Ishikawa (cell line): ENCODE data around the gene ASF1A.

ENCODE experiments used
- CEBPB ChIP-seq: IDR thresholded peaks from 2 replicates; pipeline ENCODE4 v1.6.1; 2012
- EP300 ChIP-seq: IDR thresholded peaks from 2 replicates; pipeline ENCODE4 v1.6.1; 2012; ENCODE audit warnings: borderline replicate concordance
- FOXM1 ChIP-seq: IDR thresholded peaks from 2 replicates; pipeline ENCODE4 v1.6.1; 2012; ENCODE audit warnings: low read depth, borderline replicate concordance
- TAF1 ChIP-seq: IDR thresholded peaks from 2 replicates; pipeline ENCODE4 v1.6.1; 2012; ENCODE audit warnings: low read depth, mild to moderate bottlenecking
- TCF12 ChIP-seq: IDR thresholded peaks from 2 replicates; pipeline ENCODE4 v1.6.1; 2012; ENCODE audit warnings: low read depth
- ZBTB7A ChIP-seq: IDR thresholded peaks from 2 replicates; pipeline ENCODE4 v1.6.1; 2012; ENCODE audit warnings: low read depth
- TF ChIP-seq, protein P1 (sequence below): IDR thresholded peaks from 2 replicates; pipeline ENCODE4 v1.6.1; 2012
- TF ChIP-seq, protein P2 (sequence below): IDR thresholded peaks from 2 replicates; pipeline ENCODE4 v1.6.1; 2012; ENCODE audit warnings: low read depth, mild to moderate bottlenecking
- TF ChIP-seq, protein P3 (sequence below): IDR thresholded peaks from 2 replicates; pipeline ENCODE4 v1.6.1; 2012

DNA sequence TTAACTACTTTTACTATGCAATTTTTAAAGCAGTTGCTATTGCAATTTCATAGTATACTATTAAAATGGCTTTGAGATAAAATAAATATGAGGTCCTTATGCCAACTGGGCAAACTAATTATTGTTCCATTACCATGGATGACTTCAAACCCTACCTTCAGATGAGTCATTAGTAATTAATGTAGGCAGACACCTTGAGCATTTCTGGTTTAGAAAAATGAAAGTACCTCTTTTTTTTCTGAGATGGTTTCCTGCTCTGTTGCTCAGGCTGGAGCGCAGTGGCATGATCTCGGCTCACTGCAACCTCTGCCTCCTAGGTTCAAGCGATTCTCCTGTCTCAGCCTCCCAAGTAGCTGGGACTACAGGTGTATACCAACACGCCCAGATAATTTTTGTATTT is 11.9 kb downstream of the ASF1A start:
- TF ChIP-seq TAF1 (no peak), EP300 (no peak), CEBPB (no peak), TCF12 (no peak), ZBTB7A (no peak), FOXM1 (no peak)
- TF ChIP-seq, protein P1, sequence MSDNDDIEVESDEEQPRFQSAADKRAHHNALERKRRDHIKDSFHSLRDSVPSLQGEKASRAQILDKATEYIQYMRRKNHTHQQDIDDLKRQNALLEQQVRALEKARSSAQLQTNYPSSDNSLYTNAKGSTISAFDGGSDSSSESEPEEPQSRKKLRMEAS = no peak
- TF ChIP-seq, protein P2, sequence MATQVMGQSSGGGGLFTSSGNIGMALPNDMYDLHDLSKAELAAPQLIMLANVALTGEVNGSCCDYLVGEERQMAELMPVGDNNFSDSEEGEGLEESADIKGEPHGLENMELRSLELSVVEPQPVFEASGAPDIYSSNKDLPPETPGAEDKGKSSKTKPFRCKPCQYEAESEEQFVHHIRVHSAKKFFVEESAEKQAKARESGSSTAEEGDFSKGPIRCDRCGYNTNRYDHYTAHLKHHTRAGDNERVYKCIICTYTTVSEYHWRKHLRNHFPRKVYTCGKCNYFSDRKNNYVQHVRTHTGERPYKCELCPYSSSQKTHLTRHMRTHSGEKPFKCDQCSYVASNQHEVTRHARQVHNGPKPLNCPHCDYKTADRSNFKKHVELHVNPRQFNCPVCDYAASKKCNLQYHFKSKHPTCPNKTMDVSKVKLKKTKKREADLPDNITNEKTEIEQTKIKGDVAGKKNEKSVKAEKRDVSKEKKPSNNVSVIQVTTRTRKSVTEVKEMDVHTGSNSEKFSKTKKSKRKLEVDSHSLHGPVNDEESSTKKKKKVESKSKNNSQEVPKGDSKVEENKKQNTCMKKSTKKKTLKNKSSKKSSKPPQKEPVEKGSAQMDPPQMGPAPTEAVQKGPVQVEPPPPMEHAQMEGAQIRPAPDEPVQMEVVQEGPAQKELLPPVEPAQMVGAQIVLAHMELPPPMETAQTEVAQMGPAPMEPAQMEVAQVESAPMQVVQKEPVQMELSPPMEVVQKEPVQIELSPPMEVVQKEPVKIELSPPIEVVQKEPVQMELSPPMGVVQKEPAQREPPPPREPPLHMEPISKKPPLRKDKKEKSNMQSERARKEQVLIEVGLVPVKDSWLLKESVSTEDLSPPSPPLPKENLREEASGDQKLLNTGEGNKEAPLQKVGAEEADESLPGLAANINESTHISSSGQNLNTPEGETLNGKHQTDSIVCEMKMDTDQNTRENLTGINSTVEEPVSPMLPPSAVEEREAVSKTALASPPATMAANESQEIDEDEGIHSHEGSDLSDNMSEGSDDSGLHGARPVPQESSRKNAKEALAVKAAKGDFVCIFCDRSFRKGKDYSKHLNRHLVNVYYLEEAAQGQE = no peak
- TF ChIP-seq, protein P3, sequence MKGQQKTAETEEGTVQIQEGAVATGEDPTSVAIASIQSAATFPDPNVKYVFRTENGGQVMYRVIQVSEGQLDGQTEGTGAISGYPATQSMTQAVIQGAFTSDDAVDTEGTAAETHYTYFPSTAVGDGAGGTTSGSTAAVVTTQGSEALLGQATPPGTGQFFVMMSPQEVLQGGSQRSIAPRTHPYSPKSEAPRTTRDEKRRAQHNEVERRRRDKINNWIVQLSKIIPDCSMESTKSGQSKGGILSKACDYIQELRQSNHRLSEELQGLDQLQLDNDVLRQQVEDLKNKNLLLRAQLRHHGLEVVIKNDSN = no peak
